Thyroid gland (tissue), 4 donors: Measurements from ENCODE around the gene STX8.

Source experiments
- CTCF ChIP-seq, 6 experiments: fragments of 200-600 bp in 3 of 6; fragments of 450-650 bp in 3 of 6; sonication (generic) in 3 of 6; IDR thresholded peaks; one replicate each; pipeline ENCODE4 v1.5.1; 2016 to 2019; ENCODE audit warnings: antibody characterized with exemption in 6 of 6, mild to moderate bottlenecking in 2 of 6, inconsistent platforms in 1 of 6, moderate library complexity in 1 of 6
- POLR2A ChIP-seq, 2 donors: fragments of 450-650 bp; IDR thresholded peaks; one replicate each; pipeline ENCODE4 v1.6.1; 2017; ENCODE audit warnings: antibody characterized with exemption in 2 of 2, mild to moderate bottlenecking in 2 of 2, moderate library complexity in 1 of 2

GRCh38 chr17:9568004-9568403 lies 7.6 kb downstream of the STX8 start:
- TF ChIP-seq CTCF (IDR thresholded peaks at IDR 0.05): no peak
- TF ChIP-seq POLR2A (IDR thresholded peaks at IDR 0.05): no peak
